Glomerular endothelial cell (primary cell): ENCODE measurements around the gene SBDS. TPM values are rescaled to one million over a fixed set of nuclear protein-coding genes. Genes with fewer than 3 reads are reported as not detected.

Experiments used
- DNase-seq: peaks from one replicate; pipeline ENCODE4 v3.0.0-alpha.2; 2011; ENCODE audit warnings: low read depth, low spot score; ENCODE audit errors: extremely low read depth
- total RNA-seq: library from RNA; depleted of rRNA; stranded (reverse); fragments of >200 nt; gene quantifications from 2 replicates; pipeline ENCODE4 v1.2.3, GENCODE V29; 2015

The SBDS gene
- total RNA-seq, 1 donor from 2014 or later: 87.8 TPM

DNA sequence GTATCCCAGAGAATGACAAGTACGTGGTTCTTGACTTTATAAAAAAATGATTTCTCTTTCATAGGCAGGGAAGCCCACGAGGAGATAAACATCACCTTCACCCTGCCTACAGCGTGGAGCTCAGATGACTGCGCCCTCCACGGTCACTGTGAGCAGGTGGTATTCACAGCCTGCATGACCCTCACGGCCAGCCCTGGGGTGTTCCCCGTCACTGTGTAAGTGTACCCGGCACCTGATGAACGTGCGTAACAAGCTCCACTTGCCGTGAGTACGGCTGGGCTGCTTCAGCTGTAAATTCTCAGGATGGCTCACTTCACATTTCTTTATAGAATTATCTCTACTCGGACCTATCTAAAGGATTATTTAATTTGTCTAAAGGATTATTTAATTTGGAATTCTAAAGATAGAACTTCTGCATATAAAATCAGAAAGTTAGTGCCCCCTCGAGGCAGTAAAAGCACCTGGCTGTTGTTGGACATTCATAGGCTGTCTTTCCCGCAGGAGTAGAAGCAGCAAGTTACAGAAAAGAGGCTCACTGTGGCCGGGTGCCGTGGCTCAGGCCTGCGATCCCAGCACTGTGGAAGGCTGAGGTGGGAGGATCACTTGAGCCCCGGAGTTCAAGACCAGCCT is 46.8 kb downstream of the SBDS start:
- no peak for DNase-seq

DNA sequence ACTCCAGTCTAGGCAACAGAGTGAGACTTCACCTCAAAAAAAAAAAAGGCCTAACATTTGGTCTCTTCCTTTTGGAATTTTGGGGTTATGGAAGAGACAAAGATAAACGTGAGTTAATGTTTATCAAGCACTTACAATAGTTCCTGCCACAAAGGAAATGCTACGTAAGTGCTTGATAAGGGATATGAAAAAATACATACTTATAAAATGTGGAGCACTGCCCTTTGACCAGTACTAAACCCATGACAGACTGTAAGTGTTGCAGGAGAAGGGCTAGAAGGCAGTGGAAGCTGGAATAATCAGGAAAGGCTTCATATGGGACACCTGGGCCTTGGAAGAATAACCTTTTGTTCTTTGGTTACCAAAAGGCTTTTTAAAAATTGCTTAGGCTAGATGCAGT is 48.8 kb downstream of the SBDS start:
- DNase-seq: peak; percentile 71

DNA sequence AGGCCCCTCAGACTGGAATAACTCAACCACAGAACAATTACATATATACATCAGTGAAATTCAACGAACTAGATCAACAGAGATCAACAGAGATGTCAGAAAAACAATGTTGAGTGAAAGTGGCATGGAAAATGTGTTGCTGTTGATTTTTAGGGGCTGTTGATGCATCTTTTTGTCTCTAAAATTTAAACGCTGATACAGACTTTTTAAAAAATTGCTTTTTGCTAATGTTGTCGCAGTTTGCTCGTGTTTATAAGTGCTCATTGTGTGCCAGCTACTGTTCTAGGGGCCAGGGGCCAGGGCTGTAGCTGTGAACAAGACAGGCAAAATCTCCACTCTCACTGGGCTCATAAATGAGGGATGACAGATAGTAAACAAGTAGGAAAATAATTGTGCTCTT is 56.1 kb downstream of the SBDS start:
- DNase-seq: no peak

DNA sequence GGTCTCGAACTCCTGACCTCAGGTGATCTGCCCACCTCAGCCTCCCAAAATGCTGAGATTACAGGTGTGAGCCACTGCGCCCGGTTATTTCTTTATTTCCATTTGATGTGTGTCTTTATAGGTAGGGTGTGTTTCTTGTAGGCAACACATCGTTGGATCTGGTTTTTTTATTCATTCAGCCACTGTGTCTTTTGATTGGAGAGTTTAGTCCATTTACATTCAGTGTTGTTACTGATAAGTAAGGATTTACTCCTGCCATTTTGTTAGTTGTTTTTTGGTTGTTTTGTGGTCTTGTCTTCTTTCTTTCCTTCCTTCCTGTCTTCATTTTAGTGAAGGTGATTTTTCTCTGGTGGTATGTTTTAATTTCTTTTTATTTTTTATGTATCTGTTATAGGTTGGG is 57.4 kb downstream of the SBDS start:
- no peak for DNase-seq

Other genes starting within 250 kb of the SBDS start
- 107 and 117 TPM in 2 replicates for gene TMEM248, start 74.4 kb downstream of the SBDS start, total RNA-seq
- gene TYW1, start 1.2 kb upstream of the SBDS start, total RNA-seq: 13.2 and 35.7 TPM in 2 replicates